KMS-11 (cell line): ENCODE results near the gene FSD1.

ENCODE experiments used
- H2AFZ ChIP-seq: fragments of 200-600 bp; sonication (generic); 2 replicates; pipeline ENCODE4 v1.6.1; 2016; ENCODE audit warnings: antibody characterized with exemption, mixed run types, low read depth
- H3K27ac ChIP-seq: fragments of 200-600 bp; sonication (generic); 2 replicates; pipeline ENCODE4 v1.6.1; 2016; ENCODE audit warnings: mild to moderate bottlenecking, mixed run types
- H3K27me3 ChIP-seq: fragments of 200-600 bp; sonication (generic); 2 replicates; pipeline ENCODE4 v1.6.1; 2017; ENCODE audit warnings: mild to moderate bottlenecking, low read depth, mixed run types, moderate library complexity; ENCODE audit not compliant: insufficient read depth
- H3K36me3 ChIP-seq: fragments of 200-600 bp; sonication (generic); 2 replicates; pipeline ENCODE4 v1.6.1; 2017; ENCODE audit warnings: mild to moderate bottlenecking, mixed run types; ENCODE audit not compliant: insufficient read depth
- H3K4me1 ChIP-seq: fragments of 200-600 bp; sonication (generic); 2 replicates; pipeline ENCODE4 v1.6.1; 2016; ENCODE audit warnings: mild to moderate bottlenecking, low read depth, mixed run types; ENCODE audit not compliant: poor library complexity, severe bottlenecking
- H3K4me2 ChIP-seq: fragments of 200-600 bp; sonication (generic); 2 replicates; pipeline ENCODE4 v1.7.0; 2016; ENCODE audit warnings: mild to moderate bottlenecking, mixed run types
- H3K4me3 ChIP-seq: fragments of 200-600 bp; sonication (generic); IDR thresholded peaks from 2 replicates; pipeline ENCODE4 v1.6.1; 2017; ENCODE audit warnings: low read depth, low read length, mixed read lengths; ENCODE audit not compliant: insufficient read depth
- H3K79me2 ChIP-seq: fragments of 200-600 bp; sonication (generic); 2 replicates; pipeline ENCODE4 v1.6.1; 2016; ENCODE audit warnings: low read depth, mixed run types; ENCODE audit not compliant: insufficient read depth
- H3K9ac ChIP-seq: fragments of 200-600 bp; sonication (generic); 2 replicates; pipeline ENCODE4 v1.6.1; 2016; ENCODE audit warnings: mild to moderate bottlenecking, mixed run types
- H4K20me1 ChIP-seq: fragments of 200-600 bp; sonication (generic); 2 replicates; pipeline ENCODE4 v1.6.1; 2016; ENCODE audit warnings: mild to moderate bottlenecking, mixed run types; ENCODE audit not compliant: insufficient read depth
- CTCF ChIP-seq: fragments of 200-600 bp; sonication (generic); conservative IDR thresholded peaks from 2 replicates; pipeline ENCODE4 v1.6.1; 2017; ENCODE audit warnings: low read depth, mild to moderate bottlenecking, antibody characterized with exemption, low read length, moderate library complexity, mixed read lengths

Gene FSD1

GRCh38 chr19:4338441-4339355, 34.3 kb downstream of the FSD1 start, which contains the start of gene STAP2:
STAP2 (minus strand) TSS chr19:4338827; CDS start chr19:4338753, 74 bp downstream.
- Histone ChIP-seq H3K4me1 (no peaks in the 10 kb centered on the region), H3K9ac (peak within 1 kb of the TSS; percentile 18; the same call in 1 of the 2 replicates), H3K36me3 (no peaks in the 10 kb centered on the region), H3K4me3 (no peak within 1 kb of the TSS), H2AFZ (peak within 1 kb of the TSS; percentile 75), H3K27ac (no peak within 1 kb of the TSS), H3K27me3 (no peaks in the 10 kb centered on the region), H4K20me1 (no peaks in the 10 kb centered on the region), H3K79me2 (no peaks in the 10 kb centered on the region), H3K4me2 (peak within 1 kb of the TSS; percentile 51; the same call in 1 of the 2 replicates)
- no peak for TF ChIP-seq CTCF

GRCh38 chr19:4342314-4342614, 37.9 kb downstream of the FSD1 start:
- Histone ChIP-seq H3K4me3 (no peak overlapping the region), H3K27ac (no peak overlapping the region), H3K36me3 (no peaks in the 10 kb centered on the region), H3K4me1 (no peaks in the 10 kb centered on the region), H3K79me2 (no peaks in the 10 kb centered on the region), H3K27me3 (no peaks in the 10 kb centered on the region), H4K20me1 (no peaks in the 10 kb centered on the region), H3K9ac (peak overlapping the region; percentile 41; the same call in 1 of the 2 replicates), H3K4me2 (peak overlapping the region; percentile 73), H2AFZ (peak overlapping the region; percentile 93)
- TF ChIP-seq CTCF = no peak

GRCh38 chr19:4342615-4343369, 38.4 kb downstream of the FSD1 start:
- H3K4me2 ChIP-seq = peak overlapping the region; percentile 86
- no peaks in the 10 kb centered on the region for H3K4me1 ChIP-seq
- peak; percentile 35; the same call in 1 of the 2 replicates for TF ChIP-seq CTCF
- no peak overlapping the region for H3K4me3 ChIP-seq
- H3K27ac ChIP-seq = peak overlapping the region; percentile 58
- no peaks in the 10 kb centered on the region for H3K36me3 ChIP-seq
- peak overlapping the region; percentile 52; the same call in 1 of the 2 replicates for H3K9ac ChIP-seq
- H2AFZ ChIP-seq = peak overlapping the region; percentile 93
- H3K27me3 ChIP-seq = no peaks in the 10 kb centered on the region
- H3K79me2 ChIP-seq = no peaks in the 10 kb centered on the region
- no peaks in the 10 kb centered on the region for H4K20me1 ChIP-seq

- Histone ChIP-seq H3K79me2 (no peaks in the 10 kb centered on the region), H3K4me1 (no peaks in the 10 kb centered on the region), H3K9ac (peak within 1 kb of the TSS; percentile 52; the same call in 1 of the 2 replicates), H3K27me3 (no peaks in the 10 kb centered on the region), H3K4me3 (no peak within 1 kb of the TSS), H3K27ac (peak within 1 kb of the TSS; percentile 58), H4K20me1 (no peaks in the 10 kb centered on the region), H2AFZ (peak within 1 kb of the TSS; percentile 93), H3K4me2 (peak within 1 kb of the TSS; percentile 86), H3K36me3 (no peaks in the 10 kb centered on the region)
- no peak for TF ChIP-seq CTCF
Measured at GRCh38 chr19:4343370-4344307, 39.2 kb downstream of the FSD1 start, which contains the start of gene MPND. MPND (plus strand) TSS chr19:4343562; CDS start chr19:4343594, 32 bp downstream.
